T-helper 9 cell (primary cell): ENCODE results near the gene GSC.
"Not testable (repeated sequence)": the region's sequence is repeated elsewhere in the genome, so short reads cannot be mapped to it uniquely, and the experiment has no call there.

Experiments
- DNase-seq: peaks from one replicate; pipeline ENCODE4 v3.0.0-alpha.2; 2020
- total RNA-seq, 2 donors: gene quantifications; one replicate each; lab custom pipeline; 2026; lab: John Stamatoyannopoulos, UW

GSC gene
- 0 reads per million in 2 donors for total RNA-seq

DNA sequence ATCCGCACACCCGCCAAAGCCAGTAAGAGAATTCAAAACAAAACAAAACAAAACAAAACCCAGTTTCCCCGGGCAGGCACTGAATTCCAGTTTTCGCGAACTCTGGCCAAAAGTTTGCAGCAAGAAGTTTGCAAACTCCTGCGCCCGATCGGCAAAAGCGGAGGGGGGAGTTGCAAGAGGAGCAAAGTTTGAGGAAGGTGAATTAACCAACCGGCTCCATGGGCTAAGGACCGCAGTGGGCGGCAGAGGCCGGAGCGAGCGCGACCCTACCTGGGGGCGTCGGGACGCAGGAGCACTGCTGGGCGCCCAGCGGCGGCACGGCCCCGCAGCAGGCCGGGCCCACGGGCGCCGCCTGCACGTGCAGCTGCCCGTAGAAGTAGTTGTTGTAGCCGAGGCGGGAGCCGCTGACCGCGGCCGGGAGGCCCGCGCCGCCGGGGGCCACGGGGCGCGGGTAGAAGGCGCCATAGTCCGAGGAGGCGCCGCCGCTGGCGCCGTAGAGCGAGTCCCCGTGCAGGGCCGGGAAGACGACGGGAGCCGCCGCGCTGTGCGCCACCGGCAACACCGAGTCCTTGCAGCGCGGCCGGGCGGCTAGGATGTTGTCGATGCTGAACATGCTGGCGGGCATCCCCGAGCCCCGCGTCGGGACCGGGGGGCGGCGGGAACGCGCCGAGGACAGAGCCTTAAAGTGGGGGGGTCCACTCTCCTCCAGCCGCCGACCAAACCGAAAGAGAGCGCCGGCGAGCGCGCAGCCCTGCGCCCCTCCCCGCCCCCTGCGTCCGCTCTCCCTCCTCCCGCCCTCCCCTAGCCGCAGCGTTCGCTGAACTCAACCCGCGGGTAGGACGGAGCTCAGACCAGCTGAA, at the start of gene GSC:
GSC (minus strand) TSS at position 723 of the 860 bp plus-strand sequence; CDS start at position 625, 98 bp downstream.
- no peak for DNase-seq

GRCh38 chr14:94819531-94819930, 49.6 kb upstream of the GSC start:
- no peak for DNase-seq

DNA sequence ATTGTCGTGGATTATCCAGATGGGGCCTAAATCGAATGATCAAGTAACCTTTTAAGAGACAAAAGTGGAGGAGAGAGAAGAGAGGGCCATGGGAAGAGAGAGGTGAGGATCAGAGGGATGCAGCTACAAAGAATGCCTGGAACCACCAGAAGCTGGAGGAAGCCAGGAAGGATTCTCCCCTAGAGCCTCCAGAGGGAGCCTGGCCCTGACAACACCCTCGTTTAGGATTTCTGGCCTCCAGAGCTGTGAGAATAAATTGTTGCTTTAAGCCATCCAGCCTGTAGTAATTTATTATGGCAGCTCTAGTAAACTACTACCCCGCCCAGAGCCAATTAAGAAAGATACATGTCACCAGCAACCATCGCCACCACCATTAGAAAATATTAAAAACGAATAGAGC, 46.2 kb upstream of the GSC start:
- DNase-seq = no peak

DNA sequence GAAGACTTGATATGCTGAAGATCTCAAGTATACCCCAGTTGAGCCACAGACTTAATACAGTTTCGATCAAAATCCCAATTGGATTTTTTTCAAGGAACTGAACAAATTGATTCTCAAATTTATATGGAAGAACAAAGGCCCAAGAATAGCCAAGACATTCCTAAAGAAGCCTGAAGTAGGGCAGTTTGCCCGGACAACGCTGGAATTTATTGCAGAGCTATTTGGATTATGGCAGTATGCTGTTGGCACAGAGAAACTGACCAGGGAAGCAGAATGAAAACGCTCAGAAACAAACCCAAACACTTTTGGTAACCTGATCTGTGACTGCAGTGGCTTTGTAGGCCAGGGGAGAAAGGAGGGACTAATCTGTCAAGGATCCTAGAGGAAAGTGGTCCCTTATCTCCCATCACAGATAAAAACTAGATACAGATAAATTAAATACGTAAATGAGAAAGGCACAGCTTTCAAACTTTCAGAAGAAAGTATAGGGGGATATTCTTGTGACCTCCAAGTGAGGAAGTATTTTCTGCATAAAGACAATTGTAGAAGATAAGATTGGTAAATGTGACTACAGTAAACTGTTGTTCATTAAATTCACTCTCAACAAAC, 35.9 kb upstream of the GSC start:
- no peak for DNase-seq

DNA sequence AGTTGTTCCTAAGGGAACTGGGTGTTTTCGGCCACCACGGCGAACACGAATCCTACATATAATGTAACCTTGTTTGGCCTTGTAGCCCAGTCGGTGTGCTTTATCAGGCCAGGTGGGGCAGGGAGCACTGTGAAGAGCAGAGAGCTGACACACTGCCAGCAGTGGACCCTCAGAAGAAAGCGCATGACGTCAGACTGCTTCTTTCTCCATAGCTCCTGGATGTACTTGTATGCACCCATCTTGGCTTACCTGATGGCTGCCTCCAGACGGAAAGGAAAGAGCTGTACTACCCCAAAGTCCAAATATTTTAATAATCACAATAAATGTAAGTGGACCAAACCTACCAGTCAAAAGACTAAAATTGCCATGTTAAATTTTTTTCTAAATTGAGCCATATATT, 31.3 kb upstream of the GSC start:
- DNase-seq = no peak

GRCh38 chr14:94800764-94801163, 30.9 kb upstream of the GSC start:
- not testable (repeated sequence) for DNase-seq

DNA sequence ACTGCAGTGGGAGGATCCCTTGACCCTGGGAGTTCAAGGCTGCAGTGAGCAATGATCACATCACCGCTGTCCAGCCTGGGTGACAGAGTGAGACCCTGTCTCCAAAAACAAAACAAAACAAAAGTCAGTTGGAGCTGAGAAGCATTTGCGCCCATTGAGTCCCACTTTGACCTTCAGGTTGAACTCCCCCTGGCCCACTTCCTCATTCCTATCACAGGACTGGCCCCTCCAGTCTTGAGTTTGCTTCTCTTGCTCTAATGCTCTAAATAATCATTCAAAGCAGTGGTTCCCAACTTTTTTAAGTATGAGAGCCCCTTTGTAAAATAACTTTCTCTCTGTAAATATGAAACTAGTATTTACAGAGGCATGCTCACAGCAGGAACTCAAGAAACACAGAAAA, 28.0 kb upstream of the GSC start:
- no peak for DNase-seq

GRCh38 chr14:94796278-94796677, 26.4 kb upstream of the GSC start:
- no peak for DNase-seq

- no peak for DNase-seq
Measured at GRCh38 chr14:94795372-94795771, 25.5 kb upstream of the GSC start.

DNA sequence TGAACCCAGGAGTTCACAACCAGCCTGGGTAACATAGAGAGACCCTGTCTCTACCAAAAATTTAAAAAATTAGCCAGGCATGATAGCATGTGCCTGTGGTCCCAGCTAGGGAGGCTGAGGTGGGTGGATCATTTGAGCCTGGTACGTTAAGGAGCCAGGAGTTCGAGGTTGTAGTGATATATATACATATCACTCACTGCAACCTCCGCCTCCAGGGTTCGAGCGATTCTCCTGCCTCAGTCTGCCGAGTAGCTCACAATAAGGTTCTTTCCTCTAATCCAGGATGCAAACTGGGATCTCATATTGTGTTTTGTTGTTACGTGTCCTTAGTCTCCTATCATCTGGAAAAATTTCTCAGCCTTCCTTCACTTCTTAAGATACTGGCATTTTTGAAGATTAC, 24.0 kb upstream of the GSC start:
- DNase-seq = no peak

GRCh38 chr14:94787655-94788054, 17.7 kb upstream of the GSC start:
- no peak for DNase-seq

DNA sequence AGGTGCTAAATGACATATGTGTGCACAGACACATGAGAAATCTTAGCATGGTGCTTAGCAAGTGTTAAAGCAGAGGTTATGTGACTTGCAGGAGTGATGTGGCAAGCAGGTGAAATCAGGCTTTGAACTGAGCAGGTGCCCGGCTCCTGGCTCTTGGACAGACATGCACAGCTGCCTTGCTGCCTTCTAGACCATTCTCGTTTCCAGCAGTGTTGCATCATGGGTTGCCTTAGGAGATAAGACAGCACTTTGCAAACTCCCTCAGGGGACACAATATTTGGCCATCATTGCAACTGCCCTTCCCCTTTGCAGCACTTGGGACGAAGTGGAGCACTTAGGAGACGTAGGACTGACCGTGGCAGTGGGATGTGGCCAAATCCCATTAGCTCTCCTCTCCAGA, 17.2 kb upstream of the GSC start:
- DNase-seq = no peak

- no peak for DNase-seq
Measured at GRCh38 chr14:94780536-94781399, 10.9 kb upstream of the GSC start.

- DNase-seq = no peak
Measured at GRCh38 chr14:94779713-94780112, 9.8 kb upstream of the GSC start.

DNA sequence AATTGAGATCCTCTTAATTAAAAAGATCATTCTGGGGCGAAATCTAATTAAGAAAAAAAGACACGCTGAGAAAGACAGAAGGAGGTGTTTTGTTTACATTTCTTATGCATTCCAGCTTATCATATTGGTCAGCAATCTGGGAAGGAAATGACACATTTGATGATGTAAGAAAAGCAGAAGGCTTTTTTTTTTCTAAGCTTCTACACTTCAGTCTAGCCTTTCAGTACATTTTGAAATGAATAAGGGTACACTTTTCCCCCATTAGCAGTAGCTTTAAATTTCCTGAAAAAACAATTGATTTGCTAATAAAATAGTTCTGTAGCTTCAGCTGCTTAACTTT, 5.9 kb upstream of the GSC start:
- no peak for DNase-seq

- no peak for DNase-seq
Measured at GRCh38 chr14:94775091-94775870, 5.4 kb upstream of the GSC start.

GRCh38 chr14:94774344-94775090, 4.6 kb upstream of the GSC start:
- DNase-seq = no peak

DNA sequence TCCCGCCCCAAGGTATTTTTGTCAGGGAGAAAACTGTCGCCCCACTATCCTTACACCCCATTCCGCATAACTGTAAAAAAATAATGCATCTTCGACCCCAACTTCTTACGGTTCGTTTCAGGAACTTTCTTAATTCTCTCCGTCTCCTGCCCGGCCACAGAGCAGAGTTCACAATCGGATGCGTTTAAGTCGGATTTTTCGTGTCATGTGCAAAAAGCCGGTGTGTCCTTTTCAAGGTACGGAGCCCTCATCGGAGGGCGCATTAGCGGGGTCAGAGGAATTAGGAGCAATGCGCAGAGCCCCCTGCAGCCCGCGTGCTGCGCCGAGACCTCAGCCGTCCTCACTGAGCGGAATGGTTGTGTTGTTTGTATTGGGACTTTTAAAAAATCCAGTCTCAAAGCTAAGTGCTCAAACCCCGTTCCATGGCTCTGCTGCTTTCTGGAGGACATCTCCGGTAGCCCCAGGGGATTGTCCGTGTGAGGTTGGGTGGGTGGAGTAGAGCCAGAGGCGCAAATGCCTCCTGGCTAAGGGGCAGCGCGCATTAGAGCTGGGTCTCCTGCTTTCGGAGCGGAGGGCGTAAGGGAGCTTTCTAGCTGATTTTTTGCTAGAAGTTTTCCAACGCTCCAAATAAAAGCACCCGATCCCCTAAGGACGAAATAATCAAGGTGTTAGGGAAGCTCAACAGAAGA, 3.9 kb upstream of the GSC start:
- DNase-seq = no peak

DNA sequence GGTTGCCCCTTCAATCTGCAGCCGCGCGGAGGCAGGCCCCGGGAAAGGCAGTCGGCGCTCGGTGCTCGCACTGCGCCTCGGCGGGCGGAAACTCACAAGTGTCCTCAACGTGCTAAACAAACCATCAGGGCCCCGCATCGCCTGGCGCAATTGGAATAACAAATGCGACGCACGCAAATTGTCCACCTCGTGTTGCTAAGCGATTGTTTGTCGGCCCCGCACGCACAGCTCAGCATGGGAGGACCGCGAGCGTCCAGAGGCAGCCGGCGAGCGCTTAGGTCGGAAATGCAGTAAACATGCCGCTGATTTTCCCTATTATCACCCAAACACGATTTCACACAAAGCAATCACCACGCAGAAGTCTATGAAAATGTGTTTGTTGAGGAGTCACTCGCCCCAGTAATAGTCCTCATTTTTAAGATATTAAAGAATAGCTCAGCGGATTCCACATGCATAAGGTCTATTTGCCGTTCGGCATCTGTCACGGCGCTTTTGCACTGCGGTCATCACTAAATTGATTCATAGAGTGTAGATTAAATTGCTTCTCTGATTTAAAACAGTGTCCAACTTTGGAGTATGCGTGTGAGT, 3.2 kb upstream of the GSC start:
- DNase-seq = no peak

DNA sequence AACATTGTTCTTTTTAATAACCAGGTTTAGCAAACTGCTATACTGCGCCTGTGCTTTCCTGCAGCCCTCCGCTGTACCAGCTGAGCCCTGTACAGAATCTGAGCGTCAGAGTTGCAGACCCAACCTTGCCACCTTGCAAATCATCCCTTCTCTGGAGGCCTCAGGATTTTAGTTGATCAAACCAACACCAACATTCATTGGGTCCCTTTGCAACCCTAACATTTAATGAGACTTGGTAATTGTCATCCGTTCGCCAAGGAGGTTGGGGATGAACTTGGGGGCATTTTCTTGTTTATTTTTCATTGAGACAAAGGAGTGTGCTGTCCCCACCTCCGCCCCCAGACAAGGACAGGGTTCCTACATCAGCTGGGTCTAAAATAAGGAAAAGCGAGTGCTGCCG, 2.6 kb upstream of the GSC start:
- DNase-seq = no peak

DNA sequence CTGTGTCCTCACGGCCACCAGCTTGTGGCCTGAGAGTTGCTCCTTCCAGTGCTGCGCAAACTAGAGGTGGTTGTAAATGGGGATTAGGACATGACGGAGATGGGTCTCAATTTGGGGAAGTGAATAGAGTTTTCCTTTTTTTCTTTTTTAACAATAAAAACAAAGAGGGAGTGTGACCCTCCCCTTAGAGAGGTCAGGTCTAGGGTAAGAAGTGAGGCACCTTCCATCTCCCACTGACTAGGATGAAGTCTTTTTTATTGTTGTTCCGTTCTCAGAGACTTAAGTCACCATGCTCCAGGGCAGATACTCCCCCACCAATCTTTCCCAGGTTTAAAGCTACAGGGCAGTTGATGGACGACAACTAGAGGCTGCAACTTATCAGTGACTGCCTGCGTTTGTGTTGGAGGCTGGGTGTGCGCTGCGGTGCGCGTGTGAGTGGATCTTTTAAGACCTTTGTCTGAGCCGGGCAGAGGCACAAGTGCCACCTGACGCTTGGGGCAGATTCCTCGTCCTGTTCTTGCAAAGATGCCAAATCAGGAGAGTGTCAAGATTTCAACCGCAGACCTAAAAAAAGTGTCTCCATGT, 2.1 kb upstream of the GSC start:
- DNase-seq = no peak
